ENCODE measurements around the gene OR4C11.

Gene OR4C11

DNA sequence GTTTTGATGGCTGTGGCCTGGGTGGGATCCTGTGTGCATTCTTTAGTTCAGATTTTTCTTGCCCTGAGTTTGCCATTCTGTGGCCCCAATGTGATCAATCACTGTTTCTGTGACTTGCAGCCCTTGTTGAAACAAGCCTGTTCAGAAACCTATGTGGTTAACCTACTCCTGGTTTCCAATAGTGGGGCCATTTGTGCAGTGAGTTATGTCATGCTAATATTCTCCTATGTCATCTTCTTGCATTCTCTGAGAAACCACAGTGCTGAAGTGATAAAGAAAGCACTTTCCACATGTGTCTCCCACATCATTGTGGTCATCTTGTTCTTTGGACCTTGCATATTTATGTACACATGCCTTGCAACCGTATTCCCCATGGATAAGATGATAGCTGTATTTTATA, 34.9 kb downstream of the OR4C11 start:
- TF ChIP-seq, protein P1, sequence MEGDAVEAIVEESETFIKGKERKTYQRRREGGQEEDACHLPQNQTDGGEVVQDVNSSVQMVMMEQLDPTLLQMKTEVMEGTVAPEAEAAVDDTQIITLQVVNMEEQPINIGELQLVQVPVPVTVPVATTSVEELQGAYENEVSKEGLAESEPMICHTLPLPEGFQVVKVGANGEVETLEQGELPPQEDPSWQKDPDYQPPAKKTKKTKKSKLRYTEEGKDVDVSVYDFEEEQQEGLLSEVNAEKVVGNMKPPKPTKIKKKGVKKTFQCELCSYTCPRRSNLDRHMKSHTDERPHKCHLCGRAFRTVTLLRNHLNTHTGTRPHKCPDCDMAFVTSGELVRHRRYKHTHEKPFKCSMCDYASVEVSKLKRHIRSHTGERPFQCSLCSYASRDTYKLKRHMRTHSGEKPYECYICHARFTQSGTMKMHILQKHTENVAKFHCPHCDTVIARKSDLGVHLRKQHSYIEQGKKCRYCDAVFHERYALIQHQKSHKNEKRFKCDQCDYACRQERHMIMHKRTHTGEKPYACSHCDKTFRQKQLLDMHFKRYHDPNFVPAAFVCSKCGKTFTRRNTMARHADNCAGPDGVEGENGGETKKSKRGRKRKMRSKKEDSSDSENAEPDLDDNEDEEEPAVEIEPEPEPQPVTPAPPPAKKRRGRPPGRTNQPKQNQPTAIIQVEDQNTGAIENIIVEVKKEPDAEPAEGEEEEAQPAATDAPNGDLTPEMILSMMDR (IDR thresholded peaks at IDR 0.05; ENCODE audit: borderline replicate concordance, control extremely low read depth, extremely low read depth, insufficient read depth, missing control alignments): no peak
- in situ Hi-C loops (cut with MboI; ENCODE audit: low sequenced_read_pairs, unreplicated experiment): no loop called here
- DNase-seq (ENCODE audit: low spot score): no peak

DNA sequence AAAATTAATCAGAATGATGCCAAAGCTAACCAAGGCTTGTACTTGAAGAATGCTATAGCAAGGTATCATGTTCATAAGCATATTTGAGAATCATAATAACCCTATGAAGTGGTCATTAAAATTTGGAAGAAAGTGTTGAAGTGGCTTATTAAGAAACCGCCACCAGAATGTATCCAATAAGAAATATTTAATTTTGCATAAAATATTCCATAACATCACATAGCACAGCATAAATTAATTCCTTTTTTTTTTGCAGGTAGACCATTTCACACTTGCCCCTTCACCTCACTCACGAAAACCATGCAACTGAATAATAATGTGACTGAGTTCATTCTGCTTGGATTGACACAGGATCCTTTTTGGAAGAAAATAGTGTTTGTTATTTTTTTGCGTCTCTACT, 35.6 kb downstream of the OR4C11 start, which contains the start of gene OR4C16:
Gene OR4C16 (plus strand): TSS at position 301 of the 400 bp plus-strand sequence. CDS start 0 bp downstream, at position 301.
- DNase-seq (ENCODE audit: low spot score): no peak
- in situ Hi-C loops (cut with MboI; ENCODE audit: low sequenced_read_pairs, unreplicated experiment): no loop called here
- TF ChIP-seq, protein P1 (IDR thresholded peaks at IDR 0.05; ENCODE audit: borderline replicate concordance, control extremely low read depth, extremely low read depth, insufficient read depth, missing control alignments): no peak

- TF ChIP-seq, protein P1 (IDR thresholded peaks at IDR 0.05; ENCODE audit: borderline replicate concordance, control extremely low read depth, extremely low read depth, insufficient read depth, missing control alignments): no peak
- no peak for DNase-seq (ENCODE audit: low spot score)
- in situ Hi-C loops (cut with MboI; ENCODE audit: low sequenced_read_pairs, unreplicated experiment): no loop called here
Measured at GRCh38 chr11:55554169-55554568, 53.3 kb downstream of the OR4C11 start, which contains the start of gene OR4C15. OR4C15 (plus strand) TSS chr11:55554469; CDS start chr11:55554469, 0 bp downstream.

Measured in GM13976 (cell line).